Measurements from ENCODE around the gene PMAIP1. TPM values are rescaled to one million over a fixed set of nuclear protein-coding genes. Genes with fewer than 3 reads are reported as not detected.

Gene PMAIP1
- total RNA-seq, 1 experiment from 2014 or later: 52.8 TPM

Other genes starting within 250 kb of the PMAIP1 start
- not detected in 2 replicates for gene CCBE1, start 202.6 kb upstream of the PMAIP1 start, total RNA-seq (2014; rRNA removed; shearing (Covaris generic); ENCODE audit: low replicate concordance)

All from Karpas-422 (cell line).